ENCODE measurements around the gene GLB1L.

- TF ChIP-seq CTCF (IDR thresholded peaks at IDR 0.05) (no peak), POLR2A (IDR thresholded peaks at IDR 0.05) (no peak)
Observed at GRCh38 chr2:219271021-219271420, 25.8 kb upstream of the GLB1L start.
